Measurements from ENCODE around the gene SDC4. TPM values are rescaled to one million over a fixed set of nuclear protein-coding genes. Genes with fewer than 3 reads are reported as not detected.

SDC4 gene
- total and polyA plus RNA-seq, 10 of the 15 experiments (the other 5 are each of a cell fraction or from before 2014, with no cell fraction given): 0.52 to 11.3 (median 1.4) TPM

GRCh38 chr20:45311589-45312211, 36.5 kb downstream of the SDC4 start (continued):
- TF ChIP-seq CTCF (IDR thresholded peaks at IDR 0.05 in 2 of 3, conservative IDR thresholded peaks at IDR 0.05 in 1 of 3; ENCODE audit: control insufficient read depth in 2 of 3, extremely low read depth in 1 of 3, insufficient read depth in 1 of 3, low read depth in 3 of 3, low read length in 3 of 3) (peak; percentile 78 to 85 (median 84)), FOXK2 (IDR thresholded peaks at IDR 0.05) (no peak), NBN (IDR thresholded peaks at IDR 0.05) (no peak), MTA3 (IDR thresholded peaks at IDR 0.05; ENCODE audit: borderline replicate concordance, low read length) (no peak), TCF7 (IDR thresholded peaks at IDR 0.05; ENCODE audit: borderline replicate concordance) (no peak), IKZF1 (conservative IDR thresholded peaks at IDR 0.05) (no peak; the same call in 1 of the 2 replicates), CHD4 (IDR thresholded peaks at IDR 0.05) (no peak), MYC (IDR thresholded peaks at IDR 0.05; ENCODE audit: insufficient read depth, insufficient read length, insufficient replicate concordance, low read length, severe bottlenecking) (no peak), ELK1 (IDR thresholded peaks at IDR 0.05; ENCODE audit: low read depth, low read length) (no peak), DPF2 (IDR thresholded peaks at IDR 0.05) (no peak), RBBP5 (conservative IDR thresholded peaks at IDR 0.05) (no peak), TCF3 (IDR thresholded peaks at IDR 0.05; ENCODE audit: borderline replicate concordance, insufficient read depth, low read depth, low read length) (no peak), NFXL1 (IDR thresholded peaks at IDR 0.05; ENCODE audit: borderline replicate concordance) (peak; percentile 91), NFYB (IDR thresholded peaks at IDR 0.05; ENCODE audit: insufficient read depth, low read depth, low read length) (no peak), ESRRA (IDR thresholded peaks at IDR 0.05; ENCODE audit: low read length) (no peak)

Data from GM12878 (cell line).